Mucosa of gallbladder (tissue), 1 donor: ENCODE measurements around the gene KLHL17. TPM values are rescaled to one million over a fixed set of nuclear protein-coding genes. Genes with fewer than 3 reads are reported as not detected.
"Not testable (repeated sequence)": the region's sequence is repeated elsewhere in the genome, so short reads cannot be mapped to it uniquely, and the experiment has no call there.

Experiments used
- DNase-seq: peaks from one replicate; pipeline ENCODE4 v3.0.0-alpha.2; 2020; ENCODE audit warnings: low spot score
- total RNA-seq: library from RNA; stranded (reverse); gene quantifications from one replicate; pipeline ENCODE4 v1.2.1, GENCODE V29; 2021
- donor health status: DM: no; HTN: no; CAD: no.

The KLHL17 gene
- total RNA-seq, 1 donor from 2014 or later: 22.5 TPM

DNA sequence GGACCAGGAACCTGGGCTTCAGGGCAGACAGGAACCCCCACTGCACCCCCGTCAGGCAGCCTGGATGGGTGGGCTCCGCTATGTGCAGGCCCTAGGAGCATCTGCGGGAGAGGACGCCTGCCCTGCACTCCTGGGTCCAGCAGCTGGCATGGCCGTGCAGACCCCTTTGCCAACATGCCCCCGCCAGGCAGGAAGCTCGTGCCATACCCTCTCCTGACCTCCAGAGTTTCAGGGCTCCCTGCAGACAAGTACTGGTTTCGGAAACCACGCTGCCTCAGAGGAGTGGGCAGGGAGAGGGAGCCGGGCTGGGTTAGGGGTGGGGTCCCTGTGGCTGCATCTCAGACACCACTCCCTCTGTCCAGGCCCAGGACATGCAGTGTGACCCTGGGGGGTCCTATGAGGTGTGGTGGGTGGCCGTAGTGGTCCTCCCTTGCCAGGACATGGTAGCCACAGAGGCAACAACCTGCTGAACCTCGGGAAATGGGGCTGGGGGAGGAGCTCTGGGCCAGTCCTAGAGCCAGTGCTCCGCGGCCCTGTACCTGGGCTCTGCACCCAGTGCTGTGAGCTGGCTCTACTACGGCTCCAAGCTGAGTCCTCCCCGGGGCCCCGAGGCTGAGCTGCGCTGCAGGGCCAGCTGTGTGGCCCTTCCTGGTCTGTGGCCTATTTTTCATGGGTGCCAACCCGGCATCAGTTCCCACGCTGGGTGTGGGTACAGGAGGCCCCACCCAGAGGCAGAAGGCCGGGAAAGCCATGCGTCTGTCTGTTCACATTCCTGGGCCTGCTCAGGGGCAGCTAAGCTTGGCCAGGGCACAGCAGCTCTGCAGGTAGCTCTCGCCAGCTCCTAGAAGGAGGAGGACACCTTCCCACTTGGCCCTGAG, 7.3 kb downstream of the KLHL17 start:
- DNase-seq: no peak

DNA sequence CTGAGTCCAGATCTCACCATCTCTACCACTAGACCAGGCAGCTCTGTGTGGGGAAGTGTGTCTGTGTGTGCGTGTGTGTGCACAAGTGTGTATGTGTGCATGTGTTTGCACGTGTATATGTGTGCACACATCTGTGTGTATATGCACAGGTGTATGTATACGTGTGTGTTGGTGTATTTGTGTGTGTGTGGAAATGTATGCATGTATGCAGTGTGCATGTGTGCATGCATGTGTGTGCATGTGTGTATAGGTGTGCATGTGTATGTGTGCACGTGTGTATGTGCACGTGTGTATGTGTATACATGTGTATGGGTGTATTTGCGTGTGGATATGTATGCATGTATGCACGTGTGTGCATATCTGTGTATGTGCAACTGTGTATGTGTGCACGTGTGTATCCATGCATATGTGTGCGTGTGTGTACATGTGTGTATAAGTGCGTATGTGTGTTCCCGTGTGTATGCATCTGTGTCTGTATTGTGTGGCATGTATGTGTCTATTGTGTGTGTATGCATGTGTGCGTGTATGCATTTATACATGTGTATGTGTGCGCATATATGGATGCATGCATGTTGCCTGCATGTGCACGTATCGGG, 9.0 kb downstream of the KLHL17 start:
- DNase-seq: no peak

DNA sequence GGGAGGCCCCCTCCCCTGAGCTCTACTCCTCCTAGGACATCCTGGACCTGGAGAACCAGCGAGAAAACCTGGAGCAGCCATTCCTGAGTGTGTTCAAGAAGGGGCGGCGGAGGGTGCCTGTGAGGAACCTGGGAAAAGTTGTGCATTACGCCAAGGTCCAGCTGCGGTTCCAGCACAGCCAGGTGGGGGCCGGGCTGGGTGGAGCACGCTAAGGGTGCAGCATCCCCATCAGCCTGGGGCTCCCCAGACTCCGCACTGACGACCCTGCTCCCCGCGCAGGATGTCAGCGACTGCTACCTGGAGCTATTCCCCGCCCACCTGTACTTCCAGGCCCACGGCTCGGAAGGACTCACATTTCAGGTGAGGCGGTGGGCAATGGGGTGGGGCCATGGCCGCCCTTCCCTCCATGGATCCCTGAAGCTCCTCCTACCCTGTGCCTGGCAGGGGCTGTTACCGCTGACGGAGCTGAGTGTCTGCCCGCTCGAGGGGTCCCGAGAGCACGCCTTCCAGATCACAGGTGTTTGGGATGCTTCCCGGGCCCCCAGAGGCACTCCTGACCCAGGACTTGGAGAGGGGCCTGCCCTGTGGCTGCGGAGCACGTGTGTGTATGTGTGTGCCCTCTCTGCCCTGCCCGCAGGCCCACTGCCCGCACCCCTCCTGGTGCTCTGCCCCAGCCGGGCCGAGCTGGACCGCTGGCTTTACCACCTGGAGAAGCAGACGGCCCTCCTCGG, 10.0 kb downstream of the KLHL17 start:
- no peak for DNase-seq

- DNase-seq: no peak
These were observed 10.8 kb downstream of the KLHL17 start for GRCh38 chr1:970973-971730.

GRCh38 chr1:971751-972506, 11.5 kb downstream of the KLHL17 start:
- DNase-seq: no peak

GRCh38 chr1:972726-973458, 12.5 kb downstream of the KLHL17 start:
- no peak for DNase-seq

GRCh38 chr1:973459-974292, 13.3 kb downstream of the KLHL17 start:
- no peak for DNase-seq

GRCh38 chr1:974293-974640, 13.9 kb downstream of the KLHL17 start:
- no peak for DNase-seq

GRCh38 chr1:974687-975328, 14.4 kb downstream of the KLHL17 start:
- DNase-seq: no peak

DNA sequence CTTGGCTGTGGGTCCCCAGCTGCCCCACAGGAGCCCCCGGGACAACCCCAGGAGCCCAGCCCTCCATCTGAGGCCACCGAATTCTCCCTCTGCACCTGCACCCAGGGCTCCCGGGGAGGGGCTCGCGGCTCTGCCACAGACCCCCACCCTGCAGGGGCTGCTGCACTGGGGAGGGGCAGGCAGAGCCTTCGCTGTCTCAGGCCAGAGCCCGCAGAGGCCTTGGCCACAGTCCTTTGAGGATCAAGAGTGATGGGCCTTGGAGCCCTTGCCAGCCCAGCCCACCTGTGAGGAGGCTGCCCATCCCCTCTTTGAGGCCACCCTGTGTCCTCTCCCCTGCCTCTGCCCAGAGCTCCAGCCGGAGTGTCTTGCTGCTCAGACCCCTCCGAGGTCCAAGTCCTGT, 15.0 kb downstream of the KLHL17 start:
- DNase-seq: no peak

- peak; percentile 69 for DNase-seq
These were observed 15.7 kb downstream of the KLHL17 start for GRCh38 chr1:975896-976683.

- not testable (repeated sequence) for DNase-seq
These were observed 16.4 kb downstream of the KLHL17 start for GRCh38 chr1:976791-977190.

DNA sequence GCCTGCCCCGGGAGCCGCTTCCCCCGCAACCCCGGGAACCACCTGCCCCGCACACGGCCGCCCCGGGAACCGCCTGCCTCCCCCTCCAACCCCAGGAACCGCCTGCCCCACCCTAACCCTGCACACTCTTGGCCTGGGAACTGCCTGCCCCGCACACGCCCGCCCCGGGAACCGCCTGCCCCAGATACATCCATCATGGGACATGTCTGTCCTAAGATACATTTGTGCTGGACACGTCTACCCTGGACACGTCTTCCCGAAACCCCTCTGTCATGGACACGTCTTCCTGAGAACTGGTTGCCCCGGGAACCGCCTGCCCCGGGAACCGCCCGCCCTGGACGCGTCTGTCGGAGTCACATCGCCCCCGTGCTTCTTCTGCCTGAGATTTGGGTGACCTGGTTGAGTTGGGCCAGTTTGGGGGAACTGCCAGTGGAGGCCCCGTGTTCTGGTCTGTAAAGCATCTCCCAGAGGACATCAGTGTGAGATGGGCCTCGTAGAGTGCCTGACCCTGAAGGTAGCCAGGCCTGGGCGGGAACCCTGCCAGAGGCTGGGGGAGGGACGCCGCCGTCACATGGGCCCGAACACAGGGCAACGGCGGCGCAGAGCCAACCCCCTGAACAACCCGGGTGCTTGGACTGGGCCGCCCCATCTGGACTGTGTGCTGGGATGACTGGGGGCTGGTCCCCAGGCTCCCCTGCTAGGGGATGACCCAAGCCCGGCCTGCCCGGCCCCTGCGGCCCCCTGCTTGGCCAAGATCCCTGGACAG, 17.9 kb downstream of the KLHL17 start:
- no peak for DNase-seq

DNA sequence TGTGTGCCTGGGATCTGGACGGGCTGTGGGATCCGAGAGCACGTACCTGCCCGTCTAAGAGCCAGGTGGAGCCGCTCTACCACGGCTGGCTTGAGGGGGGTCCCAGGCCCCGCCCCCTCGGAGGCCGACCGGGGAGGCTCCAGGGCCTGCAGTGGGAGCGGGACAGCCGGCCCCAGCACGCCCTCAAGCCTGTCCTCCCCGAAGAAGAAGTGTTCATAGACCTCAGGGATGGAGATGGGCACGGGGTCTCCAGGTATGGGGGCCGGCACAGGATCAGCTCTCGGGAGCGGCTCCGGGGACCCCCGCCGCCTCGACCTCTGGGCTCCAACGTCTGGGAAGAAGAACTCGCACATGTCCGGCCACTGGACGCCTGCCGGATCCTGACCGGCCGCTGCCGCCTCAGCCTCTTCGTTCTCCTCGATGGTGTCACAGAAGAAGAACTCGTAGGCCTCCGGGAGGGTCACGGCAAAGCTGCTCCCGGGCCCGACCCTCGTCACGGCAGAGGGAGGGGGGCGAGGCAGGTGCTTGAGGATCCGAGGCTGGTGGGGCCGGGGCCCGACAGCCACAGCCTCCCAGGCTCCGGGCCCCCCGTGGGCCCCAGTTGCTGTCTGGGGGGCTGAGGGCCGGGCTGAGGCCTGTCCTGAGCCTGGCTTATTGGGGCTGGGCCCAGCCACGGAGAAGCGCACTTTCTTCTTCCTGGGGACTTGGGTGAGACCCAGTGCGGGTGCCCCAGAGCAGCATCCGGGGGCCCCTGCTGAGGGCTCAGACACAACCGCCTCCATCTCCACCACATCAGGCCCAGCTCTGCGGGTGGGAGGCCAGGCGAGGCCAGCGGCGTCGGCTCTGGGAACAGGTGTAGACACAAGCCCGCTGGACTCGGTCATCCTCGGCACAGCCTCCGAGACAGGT, 18.7 kb downstream of the KLHL17 start:
- DNase-seq: no peak

GRCh38 chr1:979744-980072, 19.3 kb downstream of the KLHL17 start:
- no peak for DNase-seq

DNA sequence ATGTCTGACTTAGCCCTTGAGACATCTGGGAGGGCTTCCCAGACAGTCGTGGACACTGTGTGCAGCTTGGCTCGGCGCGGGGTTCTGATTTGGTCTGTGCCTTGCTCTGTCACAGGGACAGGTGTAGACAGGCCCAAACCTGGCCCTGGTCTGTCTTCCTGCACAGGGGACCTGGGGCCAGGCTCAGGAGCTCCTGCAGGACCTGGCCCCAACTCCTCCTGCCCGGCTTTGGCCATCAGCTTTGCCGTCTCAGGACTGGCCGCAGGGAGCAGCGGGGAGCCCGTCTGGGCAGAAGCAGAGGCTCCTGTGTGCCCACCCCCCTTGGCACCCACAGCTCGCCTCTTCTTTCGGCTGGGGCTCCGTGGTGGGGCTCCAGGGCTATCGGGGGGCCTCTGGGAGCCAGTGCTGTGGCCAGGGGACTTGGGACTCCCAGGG, 19.8 kb downstream of the KLHL17 start:
- DNase-seq: no peak
